CD8-positive, alpha-beta memory T cell (primary cell): Measurements from ENCODE around the gene TIMM50. TPM values are rescaled to one million over a fixed set of nuclear protein-coding genes. Genes with fewer than 3 reads are reported as not detected.
A peak's percentile ranks its signal among the peaks of the same experiment; 100 is the strongest.

Experiments
- CTCF ChIA-PET: fragments of 350-600 bp; sonication (Branson Sonifier 250); formaldehyde crosslinking; loops from one replicate; lab custom pipeline; 2021; ENCODE audit warnings: antibody characterized with exemption; lab: Charles Lee
- POLR2A ChIA-PET: fragments of 350-600 bp; sonication (Branson Sonifier 250); formaldehyde crosslinking; loops from one replicate; lab custom pipeline; 2021; ENCODE audit warnings: antibody characterized with exemption; lab: Charles Lee
- DNase-seq, 5 donors: peaks; one replicate each; pipeline versions ENCODE4 v3.0.0 to v3.0.0-alpha.2; 2020 to 2022; ENCODE audit warnings: mixed read lengths in 1 of 5
- H3K27ac ChIP-seq: one replicate; pipeline ENCODE4 v1.7.0; 2013; ENCODE audit warnings: low read depth, mild to moderate bottlenecking, low read length, moderate library complexity
- H3K27me3 ChIP-seq: 2 replicates; pipeline ENCODE4 v1.7.0; 2013; ENCODE audit warnings: low read length, mild to moderate bottlenecking; ENCODE audit not compliant: insufficient read depth, poor library complexity, severe bottlenecking
- H3K36me3 ChIP-seq: 2 replicates; pipeline ENCODE4 v1.7.0; 2013; ENCODE audit warnings: mild to moderate bottlenecking, low read length, moderate library complexity; ENCODE audit not compliant: insufficient read depth
- H3K4me1 ChIP-seq: 2 replicates; pipeline ENCODE4 v1.7.0; 2013; ENCODE audit warnings: mild to moderate bottlenecking, low read length, moderate library complexity; ENCODE audit not compliant: insufficient read depth
- H3K4me3 ChIP-seq: 2 replicates; pipeline ENCODE4 v1.7.0; 2013; ENCODE audit warnings: mild to moderate bottlenecking, low read length
- H3K9me3 ChIP-seq: 2 replicates; pipeline ENCODE4 v1.7.0; 2013; ENCODE audit warnings: mild to moderate bottlenecking, low read length
- H3K27ac Mint-ChIP-seq, 8 donors: one replicate each; pipeline ENCODE4 v1.8.0; 2020 to 2021; ENCODE audit warnings: mixed read lengths in 8 of 8, mild to moderate bottlenecking in 6 of 8, inconsistent platforms in 3 of 8, moderate library complexity in 3 of 8
- H3K27me3 Mint-ChIP-seq, 2 donors: one replicate each; pipeline ENCODE4 v1.8.0; 2020 to 2021; ENCODE audit warnings: mixed read lengths in 2 of 2, mild to moderate bottlenecking in 1 of 2, moderate library complexity in 1 of 2
- H3K36me3 Mint-ChIP-seq, 3 donors: one replicate each; pipeline ENCODE4 v1.8.0; 2020 to 2021; ENCODE audit warnings: mixed read lengths in 3 of 3, inconsistent platforms in 1 of 3, mild to moderate bottlenecking in 1 of 3
- H3K4me1 Mint-ChIP-seq, 3 donors: one replicate each; pipeline ENCODE4 v1.8.0; 2020 to 2021; ENCODE audit warnings: mixed read lengths in 3 of 3, inconsistent platforms in 1 of 3, mild to moderate bottlenecking in 1 of 3
- H3K4me3 Mint-ChIP-seq, 7 donors: one replicate each; pipeline ENCODE4 v1.8.0; 2020 to 2021; ENCODE audit warnings: mixed read lengths in 7 of 7, mild to moderate bottlenecking in 6 of 7, moderate library complexity in 4 of 7, inconsistent platforms in 2 of 7
- H3K9me3 Mint-ChIP-seq, 5 donors: one replicate each; pipeline ENCODE4 v1.8.0; 2020 to 2022; ENCODE audit warnings: mixed read lengths in 5 of 5, mild to moderate bottlenecking in 3 of 5, moderate library complexity in 2 of 5, inconsistent platforms in 1 of 5
- polyA plus RNA-seq: library from polyadenylated mRNA; unstranded; fragments of 300-500 nt; fragmentation: Illumina TruSeq; gene quantifications from one replicate; pipeline ENCODE4 v1.2.3, GENCODE V29; 2021
- total RNA-seq, 2 experiments: library from RNA; stranded (reverse); gene quantifications; one replicate each; pipeline ENCODE4 v1.2.3, GENCODE V29; 2021

The TIMM50 gene
- total RNA-seq: 100 to 1,000 TPM; 131 to 137 TPM
- 47.3 TPM for polyA plus RNA-seq

GRCh38 chr19:39480337-39481228 lies at the start of gene TIMM50:
TIMM50 (plus strand) TSS chr19:39480838; CDS start chr19:39480854, 16 bp downstream.
- Mint-ChIP-seq H3K27ac (peak within 1 kb of the TSS; percentile 75 to 98 (median 95)), H3K4me3 (peak within 1 kb of the TSS; percentile 80 to 96 (median 92)), H3K4me1 (peaks cover 25 to 27% (median 26%) of the 10 kb centered on the region in 3 donors), H3K9me3 (no peaks in the 10 kb centered on the region), H3K27me3 (no peaks in the 10 kb centered on the region), H3K36me3 (peaks cover 0 to 35% (median 5%) of the 10 kb centered on the region in 3 donors)
- CTCF ChIA-PET: interaction anchor here (0.8 kb wide), 1 partner anchor 138 kb away, joined by 3 read pairs; the partner anchor contains the start of gene SAMD4B
- Histone ChIP-seq H3K27ac (peak within 1 kb of the TSS; percentile 85), H3K4me3 (peak within 1 kb of the TSS; percentile 97), H3K27me3 (no peaks in the 10 kb centered on the region), H3K36me3 (peaks cover 15% of the 10 kb centered on the region), H3K4me1 (peaks cover 18% of the 10 kb centered on the region), H3K9me3 (no peaks in the 10 kb centered on the region)
- DNase-seq: peak; percentile 92 to 97 (median 97)
- POLR2A ChIA-PET: interaction anchor here (0.6 to 2.1 kb wide), 5 partner anchors 35 to 369 kb away, joined by 3 to 8 read pairs (median 4); partner anchors contain the start of genes EID2B, PLEKHG2 and SUPT5H

DNA sequence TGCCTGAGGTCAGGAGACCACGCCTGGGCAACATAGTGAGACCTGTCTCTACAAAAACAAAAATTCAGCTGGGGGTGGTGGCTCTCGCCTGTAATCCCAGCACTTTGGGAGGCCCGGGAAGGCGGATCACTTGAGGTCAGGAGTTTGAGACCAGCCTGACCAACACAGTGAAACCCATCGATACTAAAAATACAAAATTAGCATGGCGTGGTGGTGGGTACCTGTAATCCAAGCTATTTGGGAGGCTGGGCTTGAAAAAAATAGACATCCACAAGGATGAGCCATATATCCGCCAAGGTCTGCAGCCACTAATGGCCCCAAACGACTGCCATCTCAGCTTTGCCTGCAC lies 48.0 kb upstream of the TIMM50 start:
- Histone ChIP-seq H3K4me3 (no peak overlapping the region), H3K27me3 (no peaks in the 10 kb centered on the region), H3K9me3 (no peaks in the 10 kb centered on the region), H3K27ac (no peak overlapping the region), H3K36me3 (peaks cover 27% of the 10 kb centered on the region), H3K4me1 (peaks cover 28% of the 10 kb centered on the region)
- H3K9me3 Mint-ChIP-seq: peaks cover 0 to 2% (median 0%) of the 10 kb centered on the region in 5 donors
- H3K4me1 Mint-ChIP-seq: peaks cover 39 to 58% (median 44%) of the 10 kb centered on the region in 3 donors
- DNase-seq: no peak
- peak overlapping the region in 7 of 8 donors; percentile 14 to 96 (median 62) for H3K27ac Mint-ChIP-seq
- peaks cover 6 to 45% (median 13%) of the 10 kb centered on the region in 3 donors for H3K36me3 Mint-ChIP-seq
- H3K27me3 Mint-ChIP-seq: peaks cover 0 to 8% of the 10 kb centered on the region in 2 donors
- POLR2A ChIA-PET: interaction anchor here (1.0 kb wide), 1 partner anchor 13 kb away, joined by 3 read pairs; the partner anchor contains the start of gene SUPT5H
- peak overlapping the region in 3 of 7 donors; percentile 12 to 70 (median 37) for H3K4me3 Mint-ChIP-seq
- CTCF ChIA-PET: interaction anchor here (1.2 to 1.6 kb wide), 3 partner anchors 21 to 35 kb away, joined by 3 to 4 read pairs (median 3); partner anchors contain the start of gene PLEKHG2

GRCh38 chr19:39433480-39434079 lies 47.1 kb upstream of the TIMM50 start:
- Mint-ChIP-seq H3K27me3 (peaks cover 0 to 8% of the 10 kb centered on the region in 2 donors), H3K36me3 (peaks cover 6 to 45% (median 13%) of the 10 kb centered on the region in 3 donors), H3K9me3 (peaks cover 0 to 2% (median 0%) of the 10 kb centered on the region in 5 donors), H3K4me1 (peaks cover 39 to 58% (median 44%) of the 10 kb centered on the region in 3 donors), H3K4me3 (peak overlapping the region; percentile 41 to 100 (median 70)), H3K27ac (peak overlapping the region; percentile 27 to 99 (median 74))
- Histone ChIP-seq H3K4me1 (peaks cover 28% of the 10 kb centered on the region), H3K36me3 (peaks cover 27% of the 10 kb centered on the region), H3K9me3 (no peaks in the 10 kb centered on the region), H3K27ac (no peak overlapping the region), H3K27me3 (no peaks in the 10 kb centered on the region), H3K4me3 (no peak overlapping the region)
- CTCF ChIA-PET: interaction anchor here (1.2 to 1.5 kb wide), 2 partner anchors 29 to 36 kb away, joined by 3 read pairs; no protein-coding TSS in a partner anchor
- DNase-seq: no peak
- POLR2A ChIA-PET: interaction anchor here (0.6 to 2.7 kb wide), 5 partner anchors 12 to 124 kb away, joined by 3 to 19 read pairs (median 3); partner anchors contain the start of genes PLEKHG2 and SUPT5H

GRCh38 chr19:39434123-39435076 lies 46.2 kb upstream of the TIMM50 start:
- H3K4me1 ChIP-seq: peaks cover 28% of the 10 kb centered on the region
- H3K27ac Mint-ChIP-seq: peak overlapping the region; percentile 27 to 100 (median 96)
- H3K4me3 Mint-ChIP-seq: peak overlapping the region; percentile 70 to 100 (median 99)
- H3K27me3 Mint-ChIP-seq: peaks cover 0 to 8% of the 10 kb centered on the region in 2 donors
- peak overlapping the region; percentile 91 for H3K4me3 ChIP-seq
- no peaks in the 10 kb centered on the region for H3K9me3 ChIP-seq
- H3K27ac ChIP-seq: peak overlapping the region; percentile 96
- H3K36me3 Mint-ChIP-seq: peaks cover 6 to 45% (median 13%) of the 10 kb centered on the region in 3 donors
- H3K9me3 Mint-ChIP-seq: peaks cover 0 to 2% (median 0%) of the 10 kb centered on the region in 5 donors
- H3K36me3 ChIP-seq: peaks cover 27% of the 10 kb centered on the region
- peaks cover 39 to 58% (median 44%) of the 10 kb centered on the region in 3 donors for H3K4me1 Mint-ChIP-seq
- CTCF ChIA-PET: interaction anchor here (1.0 to 2.0 kb wide), 12 partner anchors 8 to 105 kb away, joined by 3 to 25 read pairs (median 6); partner anchors contain the start of genes EID2B, MED29, PAF1 and PLEKHG2
- no peaks in the 10 kb centered on the region for H3K27me3 ChIP-seq
- no peak for DNase-seq
- POLR2A ChIA-PET: interaction anchor here (1.2 to 2.7 kb wide), 15 partner anchors 8 to 98 kb away, joined by 3 to 82 read pairs (median 9); partner anchors contain the start of genes GMFG, MED29, PAF1 and PLEKHG2

GRCh38 chr19:39435499-39436349 lies 44.9 kb upstream of the TIMM50 start, which contains the start of gene RPS16:
RPS16 (minus strand) TSS chr19:39435949; CDS start chr19:39435895, 54 bp downstream.
- Histone ChIP-seq H3K27ac (peak within 1 kb of the TSS; percentile 96), H3K4me3 (peak within 1 kb of the TSS; percentile 91), H3K9me3 (no peaks in the 10 kb centered on the region), H3K36me3 (peaks cover 27% of the 10 kb centered on the region), H3K4me1 (peaks cover 28% of the 10 kb centered on the region), H3K27me3 (no peaks in the 10 kb centered on the region)
- DNase-seq: peak; percentile 98 to 100 (median 98)
- peaks cover 0 to 2% (median 0%) of the 10 kb centered on the region in 5 donors for H3K9me3 Mint-ChIP-seq
- POLR2A ChIA-PET: interaction anchor here (0.5 to 2.7 kb wide), 25 partner anchors 8 to 1363 kb away, joined by 3 to 82 read pairs (median 6); partner anchors contain the start of genes DYRK1B, EGLN2, EID2B and GMFG
- CTCF ChIA-PET: interaction anchor here (1.0 to 2.0 kb wide), 14 partner anchors 9 to 104 kb away, joined by 3 to 25 read pairs (median 6); partner anchors contain the start of genes EID2B, MED29, PAF1 and PLEKHG2
- H3K4me3 Mint-ChIP-seq: peak within 1 kb of the TSS; percentile 97 to 100 (median 99)
- peaks cover 6 to 43% (median 13%) of the 10 kb centered on the region in 3 donors for H3K36me3 Mint-ChIP-seq
- H3K4me1 Mint-ChIP-seq: peaks cover 38 to 58% (median 39%) of the 10 kb centered on the region in 3 donors
- peaks cover 0 to 10% of the 10 kb centered on the region in 2 donors for H3K27me3 Mint-ChIP-seq
- peak within 1 kb of the TSS; percentile 96 to 100 (median 99) for H3K27ac Mint-ChIP-seq

- Histone ChIP-seq H3K27me3 (no peaks in the 10 kb centered on the region), H3K4me3 (peak overlapping the region; percentile 79), H3K4me1 (peaks cover 28% of the 10 kb centered on the region), H3K9me3 (no peaks in the 10 kb centered on the region), H3K36me3 (peaks cover 27% of the 10 kb centered on the region), H3K27ac (peak overlapping the region; percentile 96)
- Mint-ChIP-seq H3K4me1 (peaks cover 35 to 51% (median 35%) of the 10 kb centered on the region in 3 donors), H3K36me3 (peaks cover 6 to 37% (median 13%) of the 10 kb centered on the region in 3 donors), H3K27me3 (peaks cover 0 to 10% of the 10 kb centered on the region in 2 donors), H3K4me3 (peak overlapping the region; percentile 97 to 100 (median 99)), H3K27ac (peak overlapping the region; percentile 96 to 100 (median 99)), H3K9me3 (peaks cover 0 to 2% (median 0%) of the 10 kb centered on the region in 5 donors)
- ChIA-PET POLR2A (interaction anchor here (0.9 to 2.7 kb wide), 20 partner anchors 8 to 1362 kb away, joined by 3 to 82 read pairs (median 8); partner anchors contain the start of genes DYRK1B, EGLN2, EID2B and GMFG), CTCF (interaction anchor here (1.0 to 2.0 kb wide), 12 partner anchors 8 to 97 kb away, joined by 3 to 25 read pairs (median 6); partner anchors contain the start of genes EID2B, MED29, PAF1 and PLEKHG2)
- no peak for DNase-seq
Measured at GRCh38 chr19:39436350-39436716, 44.3 kb upstream of the TIMM50 start.
